OCI-LY1 (cell line): Measurements from ENCODE around the gene PDXDC1.
"Not testable (repeated sequence)": the region's sequence is repeated elsewhere in the genome, so short reads cannot be mapped to it uniquely, and the experiment has no call there.

ENCODE experiments used
- CTCF ChIP-seq: fragments of 200-600 bp; sonication (generic), shearing (Covaris generic); IDR thresholded peaks from 2 replicates; pipeline ENCODE4 v1.5.1; 2017; ENCODE audit warnings: mild to moderate bottlenecking, antibody characterized with exemption, low read length, moderate library complexity, mixed read lengths
- EZH2 ChIP-seq: fragments of 200-600 bp; sonication (generic), shearing (Covaris generic); IDR thresholded peaks from 2 replicates; pipeline ENCODE4 v1.8.0; 2017; ENCODE audit warnings: borderline replicate concordance, mixed run types, mild to moderate bottlenecking, antibody characterized with exemption, low read length, moderate library complexity, mixed read lengths

- TF ChIP-seq CTCF, EZH2: not testable (repeated sequence)
These were observed 121.8 kb downstream of the PDXDC1 start for GRCh38 chr16:15096583-15096972.
